Measurements from ENCODE around the gene MAGI2.

MAGI2 gene

DNA sequence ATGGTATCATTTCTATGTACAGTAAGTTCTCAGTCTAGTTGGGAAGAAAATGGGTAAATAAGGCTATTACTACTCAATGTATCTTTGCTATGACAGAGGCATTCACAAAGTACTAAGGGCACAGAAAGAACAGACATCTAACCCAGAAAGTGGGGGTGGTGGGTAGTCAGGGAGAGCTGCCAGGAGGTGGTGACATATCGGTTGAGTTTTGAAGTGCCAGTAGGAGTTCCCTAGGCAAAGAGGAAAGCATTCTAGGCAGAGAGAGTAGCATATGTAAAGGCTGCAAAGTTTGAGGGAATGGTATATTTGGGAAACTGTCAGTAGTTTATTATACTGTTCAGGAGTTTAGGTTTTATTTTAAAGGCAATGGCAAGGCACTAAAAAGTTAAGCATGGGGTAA lies 1372.1 kb downstream of the MAGI2 start:
- H3K36me3 Mint-ChIP-seq (ENCODE audit: low read depth), result no peaks in the 10 kb centered on the region
- no peaks in the 10 kb centered on the region for H3K4me1 Mint-ChIP-seq (ENCODE audit: low read depth)
- H3K4me3 Mint-ChIP-seq, result no peak overlapping the region
- no peak overlapping the region for H3K27ac Mint-ChIP-seq
- no peak for DNase-seq (ENCODE audit: low spot score)
- H3K9me3 Mint-ChIP-seq, result no peaks in the 10 kb centered on the region
- peaks cover 9% of the 10 kb centered on the region for H3K27me3 Mint-ChIP-seq (ENCODE audit: low read depth)

DNA sequence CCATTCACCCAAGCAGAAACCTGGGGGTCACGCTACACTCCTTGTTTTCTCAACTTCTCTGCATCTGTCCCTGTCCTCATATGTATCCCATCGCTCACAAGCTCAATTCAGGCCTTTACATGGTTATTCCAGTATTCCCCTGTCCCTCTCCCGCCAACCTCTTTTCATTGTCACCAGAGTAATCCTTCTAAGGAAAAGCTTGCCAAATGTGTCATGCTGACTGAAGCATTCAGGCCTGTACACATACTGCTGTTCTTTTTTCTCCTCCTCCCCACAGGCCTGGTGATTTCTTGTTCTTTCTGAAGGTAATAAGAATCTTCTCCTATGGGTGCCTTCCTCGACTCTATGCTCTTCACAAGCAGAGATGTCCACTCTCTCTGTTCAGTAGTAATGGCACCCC lies 1372.7 kb downstream of the MAGI2 start:
- Mint-ChIP-seq H3K4me1 (ENCODE audit: low read depth) (no peaks in the 10 kb centered on the region), H3K27ac (no peak overlapping the region), H3K27me3 (ENCODE audit: low read depth) (peaks cover 9% of the 10 kb centered on the region), H3K9me3 (no peaks in the 10 kb centered on the region), H3K4me3 (no peak overlapping the region), H3K36me3 (ENCODE audit: low read depth) (no peaks in the 10 kb centered on the region)
- DNase-seq (ENCODE audit: low spot score), result no peak

DNA sequence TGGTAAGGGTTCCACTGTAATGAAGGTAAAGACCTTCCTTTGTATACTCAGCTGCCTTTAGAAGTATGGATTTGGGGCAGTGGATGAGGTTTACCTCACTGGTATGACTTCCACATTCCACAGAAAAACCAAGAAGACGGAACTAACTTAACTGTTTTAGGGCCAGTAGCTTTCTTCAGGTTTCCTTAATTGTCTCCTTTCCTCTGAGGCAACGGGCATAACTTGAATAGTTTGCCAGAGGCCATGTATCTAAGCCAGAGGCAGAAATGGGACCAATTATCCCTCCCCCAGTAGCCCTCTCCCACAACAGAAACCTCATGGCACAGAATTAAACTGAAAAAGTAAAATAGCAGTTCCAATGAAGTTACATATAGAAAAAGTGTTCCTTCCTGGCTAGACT lies 1373.2 kb downstream of the MAGI2 start:
- peaks cover 9% of the 10 kb centered on the region for H3K27me3 Mint-ChIP-seq (ENCODE audit: low read depth)
- no peak overlapping the region for H3K27ac Mint-ChIP-seq
- H3K9me3 Mint-ChIP-seq, result no peaks in the 10 kb centered on the region
- no peaks in the 10 kb centered on the region for H3K4me1 Mint-ChIP-seq (ENCODE audit: low read depth)
- no peaks in the 10 kb centered on the region for H3K36me3 Mint-ChIP-seq (ENCODE audit: low read depth)
- H3K4me3 Mint-ChIP-seq, result no peak overlapping the region
- no peak for DNase-seq (ENCODE audit: low spot score)

DNA sequence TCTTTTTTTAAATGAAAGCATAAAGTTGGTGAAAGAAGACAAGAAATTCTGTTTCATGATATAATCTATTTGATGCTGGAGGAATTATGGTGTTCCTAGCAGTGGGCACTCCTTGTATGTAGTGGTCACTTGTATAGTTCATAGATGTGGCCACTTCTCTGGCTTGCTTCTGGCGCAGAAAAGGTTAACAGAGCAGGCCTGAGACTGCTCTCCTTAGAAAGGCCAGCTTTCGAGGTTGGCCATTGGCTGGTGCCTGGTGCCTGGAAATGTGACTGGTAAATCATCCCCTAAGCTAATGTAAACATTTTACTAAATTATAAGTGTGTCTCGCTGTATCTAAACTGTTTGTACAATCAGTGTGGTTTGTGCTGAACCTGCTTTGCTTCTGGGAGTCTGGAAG lies 1378.8 kb downstream of the MAGI2 start:
- Mint-ChIP-seq H3K27ac (no peak overlapping the region), H3K27me3 (ENCODE audit: low read depth) (peaks cover 6% of the 10 kb centered on the region), H3K9me3 (no peaks in the 10 kb centered on the region), H3K4me1 (ENCODE audit: low read depth) (no peaks in the 10 kb centered on the region), H3K4me3 (no peak overlapping the region), H3K36me3 (ENCODE audit: low read depth) (no peaks in the 10 kb centered on the region)
- no peak for DNase-seq (ENCODE audit: low spot score)

DNA sequence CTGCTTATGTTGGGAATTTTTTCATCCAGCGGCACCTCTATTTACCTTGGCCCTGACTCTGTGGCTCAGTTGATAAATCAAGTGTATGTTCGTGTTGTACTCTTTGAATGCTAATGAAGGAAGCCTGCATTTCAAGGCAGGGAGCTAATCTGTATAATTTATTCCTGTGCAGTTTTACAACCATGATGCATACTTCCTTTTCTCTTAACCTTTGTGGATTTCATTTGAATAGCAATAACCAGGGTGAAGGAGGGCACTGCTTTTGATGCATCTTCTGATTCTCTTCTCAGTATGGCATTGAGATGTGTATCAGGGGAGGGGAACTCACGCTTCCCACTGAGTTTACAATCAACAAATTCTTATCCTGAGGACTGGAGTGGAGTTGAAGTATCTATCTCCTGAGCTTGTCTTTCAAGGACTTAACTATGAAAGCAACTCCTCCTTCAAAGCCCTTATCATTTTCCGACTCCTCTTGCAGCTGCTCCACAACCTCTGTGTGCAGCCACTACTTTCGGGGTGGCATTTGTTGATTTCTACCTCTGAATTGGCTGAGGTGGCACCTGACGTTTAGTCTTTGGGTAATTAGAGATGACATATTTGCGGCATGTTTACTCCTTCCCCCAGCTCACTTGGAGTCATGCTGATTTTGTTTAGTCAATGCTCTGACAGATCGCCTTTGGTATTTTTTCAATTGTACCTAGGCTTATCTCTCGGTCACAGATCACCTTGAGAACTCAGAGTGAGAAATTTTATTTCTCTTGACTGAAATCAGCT lies 1379.7 kb downstream of the MAGI2 start:
- H3K27me3 Mint-ChIP-seq (ENCODE audit: low read depth), result no peaks in the 10 kb centered on the region
- no peak for DNase-seq (ENCODE audit: low spot score)
- no peaks in the 10 kb centered on the region for H3K36me3 Mint-ChIP-seq (ENCODE audit: low read depth)
- H3K27ac Mint-ChIP-seq, result no peak overlapping the region
- H3K4me1 Mint-ChIP-seq (ENCODE audit: low read depth), result no peaks in the 10 kb centered on the region
- no peaks in the 10 kb centered on the region for H3K9me3 Mint-ChIP-seq
- no peak overlapping the region for H3K4me3 Mint-ChIP-seq

DNA sequence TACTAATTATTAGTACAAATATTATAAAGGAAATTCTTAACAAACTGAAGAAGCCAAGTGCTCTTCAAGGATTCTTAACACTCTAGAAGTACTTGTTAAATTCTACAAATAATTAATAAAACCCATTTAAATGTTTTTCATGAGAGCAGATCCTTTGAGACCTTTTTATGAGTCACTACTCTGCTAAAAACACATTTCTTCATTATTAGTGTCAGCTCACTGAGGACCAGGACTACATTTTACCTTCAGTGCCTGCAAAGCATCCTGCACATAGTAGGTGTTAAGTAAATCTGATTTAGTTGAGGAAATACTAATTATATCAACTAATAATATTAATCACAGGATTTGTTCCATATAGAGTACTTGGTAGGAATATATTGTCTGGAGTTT lies 1381.3 kb downstream of the MAGI2 start:
- Mint-ChIP-seq H3K4me1 (ENCODE audit: low read depth) (no peaks in the 10 kb centered on the region), H3K4me3 (no peak overlapping the region), H3K27me3 (ENCODE audit: low read depth) (no peaks in the 10 kb centered on the region), H3K27ac (no peak overlapping the region), H3K9me3 (no peaks in the 10 kb centered on the region), H3K36me3 (ENCODE audit: low read depth) (no peaks in the 10 kb centered on the region)
- no peak for DNase-seq (ENCODE audit: low spot score)

DNA sequence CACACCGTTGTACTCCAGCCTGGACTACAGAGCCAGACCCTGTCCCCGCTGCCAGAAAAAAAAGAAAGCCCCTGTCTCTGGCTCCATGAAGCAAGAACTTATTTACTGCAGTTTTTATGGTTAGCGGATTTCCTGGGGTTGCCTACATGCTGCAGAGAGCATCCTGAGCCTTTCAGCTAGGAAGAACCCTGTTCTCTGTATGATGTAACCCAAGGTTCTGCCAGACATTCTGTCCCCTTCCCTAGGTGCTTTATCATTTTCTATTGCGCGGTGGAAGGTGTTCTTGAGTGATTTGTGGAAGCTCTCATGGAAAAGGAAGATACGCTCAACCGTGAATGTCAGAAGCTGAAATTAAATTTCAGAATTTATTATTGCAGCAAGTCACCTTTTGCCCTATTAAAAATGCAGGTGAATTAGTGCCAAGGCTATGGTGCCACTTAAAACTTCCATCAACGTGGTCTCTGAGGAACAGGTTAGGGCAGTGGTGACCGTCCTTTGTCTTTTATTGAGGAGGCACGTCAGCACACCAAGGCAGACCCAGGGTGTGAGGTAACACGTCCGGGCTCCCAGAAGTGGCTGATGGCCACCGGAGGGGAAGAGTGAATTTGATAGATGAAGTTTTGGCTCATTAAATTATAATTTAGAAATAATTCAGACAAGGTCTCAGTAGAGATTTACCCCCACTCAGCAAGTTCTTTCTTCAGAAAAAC lies 1381.8 kb downstream of the MAGI2 start:
- Mint-ChIP-seq H3K4me3 (no peak overlapping the region), H3K27me3 (ENCODE audit: low read depth) (no peaks in the 10 kb centered on the region), H3K9me3 (no peaks in the 10 kb centered on the region), H3K4me1 (ENCODE audit: low read depth) (no peaks in the 10 kb centered on the region), H3K27ac (no peak overlapping the region), H3K36me3 (ENCODE audit: low read depth) (no peaks in the 10 kb centered on the region)
- no peak for DNase-seq (ENCODE audit: low spot score)

DNA sequence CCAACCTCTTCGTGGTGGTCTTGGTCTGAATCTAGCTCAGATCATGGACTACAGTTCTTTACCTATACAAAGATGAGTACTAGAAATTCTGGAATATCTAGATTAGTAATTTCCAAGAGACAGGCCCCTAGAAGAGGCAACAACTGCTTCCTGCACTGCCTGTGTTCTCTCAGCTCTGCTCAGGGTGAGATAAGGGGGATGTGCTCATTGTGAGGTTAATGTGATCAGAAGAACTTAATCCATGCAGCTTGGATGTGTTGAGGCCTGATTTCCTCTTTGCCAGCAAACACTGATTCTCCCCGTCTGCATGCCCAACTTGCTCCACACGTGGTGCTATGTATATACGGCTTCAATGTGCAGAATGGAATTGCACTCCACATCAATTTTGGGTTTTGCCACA lies 1386.9 kb downstream of the MAGI2 start:
- Mint-ChIP-seq H3K27me3 (ENCODE audit: low read depth) (no peaks in the 10 kb centered on the region), H3K9me3 (no peaks in the 10 kb centered on the region), H3K36me3 (ENCODE audit: low read depth) (no peaks in the 10 kb centered on the region), H3K27ac (no peak overlapping the region), H3K4me1 (ENCODE audit: low read depth) (no peaks in the 10 kb centered on the region), H3K4me3 (no peak overlapping the region)
- no peak for DNase-seq (ENCODE audit: low spot score)

DNA sequence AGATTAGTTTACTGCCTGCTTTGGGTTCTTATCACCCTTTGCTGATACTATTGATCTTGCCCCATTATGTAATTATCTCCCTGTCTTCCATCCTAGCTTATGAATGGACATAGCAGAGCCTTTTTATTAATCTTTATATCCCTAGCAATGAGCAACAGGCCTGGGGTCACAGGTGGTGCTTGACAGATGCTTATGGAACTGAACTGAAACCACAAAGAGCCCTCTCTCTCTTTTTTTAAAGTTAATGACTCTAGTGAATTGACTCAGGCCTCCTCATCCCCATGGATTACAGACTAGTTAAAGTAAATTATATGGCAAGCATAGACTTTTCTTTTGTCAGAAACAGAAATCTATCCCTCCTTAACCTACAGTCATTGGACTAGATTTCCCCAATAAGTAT lies 1389.7 kb downstream of the MAGI2 start:
- DNase-seq (ENCODE audit: low spot score), result no peak
- Mint-ChIP-seq H3K4me3 (no peak overlapping the region), H3K9me3 (no peaks in the 10 kb centered on the region), H3K27me3 (ENCODE audit: low read depth) (peaks cover 5% of the 10 kb centered on the region), H3K36me3 (ENCODE audit: low read depth) (no peaks in the 10 kb centered on the region), H3K4me1 (ENCODE audit: low read depth) (no peaks in the 10 kb centered on the region), H3K27ac (no peak overlapping the region)

DNA sequence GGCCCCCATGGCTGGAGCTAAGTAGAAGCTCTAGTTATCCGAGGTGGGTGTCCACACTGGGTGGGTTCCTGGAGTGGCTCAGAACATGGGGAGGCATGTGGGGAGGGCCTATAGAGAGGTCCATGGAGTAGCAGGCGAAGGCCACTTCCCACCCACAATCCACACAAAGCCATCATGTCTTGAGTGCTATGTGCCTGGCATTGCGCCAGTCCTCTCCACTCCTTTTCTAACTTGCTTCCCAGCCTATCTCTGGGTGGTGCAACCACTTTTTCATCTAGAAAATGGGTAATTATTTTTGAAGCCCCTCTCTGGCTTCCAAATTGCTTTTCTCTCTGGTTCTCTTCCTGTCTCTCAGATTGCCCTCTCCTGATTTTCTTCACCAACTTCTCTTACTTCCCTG lies 1391.3 kb downstream of the MAGI2 start:
- H3K27ac Mint-ChIP-seq, result no peak overlapping the region
- peaks cover 7% of the 10 kb centered on the region for H3K27me3 Mint-ChIP-seq (ENCODE audit: low read depth)
- DNase-seq (ENCODE audit: low spot score), result no peak
- H3K4me3 Mint-ChIP-seq, result no peak overlapping the region
- no peaks in the 10 kb centered on the region for H3K4me1 Mint-ChIP-seq (ENCODE audit: low read depth)
- no peaks in the 10 kb centered on the region for H3K9me3 Mint-ChIP-seq
- H3K36me3 Mint-ChIP-seq (ENCODE audit: low read depth), result no peaks in the 10 kb centered on the region

DNA sequence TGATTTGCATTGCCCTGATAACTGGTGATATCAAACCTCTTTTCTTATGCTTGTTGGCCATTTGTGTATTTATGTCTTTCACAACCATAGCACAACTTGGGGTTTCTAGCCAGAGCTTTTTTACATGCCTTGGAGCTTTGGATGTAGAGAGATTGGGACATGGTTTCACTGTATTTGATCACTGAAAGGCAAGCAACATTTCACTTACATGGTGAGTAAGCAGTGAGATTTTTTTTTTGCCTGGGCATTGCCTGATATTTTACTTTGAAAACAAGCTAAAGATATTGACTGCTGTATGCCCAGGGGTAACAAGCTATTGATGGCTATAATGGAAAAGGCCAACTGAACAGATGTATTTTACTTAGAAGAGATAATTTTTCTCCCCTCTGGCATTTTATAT lies 1395.9 kb downstream of the MAGI2 start:
- Mint-ChIP-seq H3K9me3 (no peaks in the 10 kb centered on the region), H3K27me3 (ENCODE audit: low read depth) (peaks cover 7% of the 10 kb centered on the region), H3K4me1 (ENCODE audit: low read depth) (no peaks in the 10 kb centered on the region), H3K4me3 (no peak overlapping the region), H3K27ac (no peak overlapping the region), H3K36me3 (ENCODE audit: low read depth) (no peaks in the 10 kb centered on the region)
- no peak for DNase-seq (ENCODE audit: low spot score)

DNA sequence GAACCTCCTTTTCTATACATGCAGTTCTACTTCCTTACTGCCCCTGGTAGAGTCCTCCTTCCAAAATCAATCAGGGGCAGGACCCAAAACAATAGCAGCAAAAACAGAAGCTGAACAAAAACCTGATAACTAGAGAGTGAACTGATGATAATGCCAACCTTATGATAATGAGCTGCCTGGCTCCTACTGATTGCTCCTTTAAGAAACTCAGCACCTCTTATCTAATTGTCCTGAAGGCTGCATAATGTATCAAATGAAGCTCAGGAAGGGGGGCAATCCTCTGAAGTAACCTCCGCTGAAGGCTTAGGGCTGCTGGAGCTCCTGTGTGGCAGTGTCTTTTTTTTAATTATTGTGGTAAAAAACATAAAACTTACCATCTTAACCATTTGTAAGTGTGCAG lies 1397.9 kb downstream of the MAGI2 start:
- DNase-seq (ENCODE audit: low spot score), result no peak
- no peak overlapping the region for H3K4me3 Mint-ChIP-seq
- no peaks in the 10 kb centered on the region for H3K4me1 Mint-ChIP-seq (ENCODE audit: low read depth)
- H3K27me3 Mint-ChIP-seq (ENCODE audit: low read depth), result peaks cover 7% of the 10 kb centered on the region
- no peak overlapping the region for H3K27ac Mint-ChIP-seq
- H3K9me3 Mint-ChIP-seq, result no peaks in the 10 kb centered on the region
- no peaks in the 10 kb centered on the region for H3K36me3 Mint-ChIP-seq (ENCODE audit: low read depth)

DNA sequence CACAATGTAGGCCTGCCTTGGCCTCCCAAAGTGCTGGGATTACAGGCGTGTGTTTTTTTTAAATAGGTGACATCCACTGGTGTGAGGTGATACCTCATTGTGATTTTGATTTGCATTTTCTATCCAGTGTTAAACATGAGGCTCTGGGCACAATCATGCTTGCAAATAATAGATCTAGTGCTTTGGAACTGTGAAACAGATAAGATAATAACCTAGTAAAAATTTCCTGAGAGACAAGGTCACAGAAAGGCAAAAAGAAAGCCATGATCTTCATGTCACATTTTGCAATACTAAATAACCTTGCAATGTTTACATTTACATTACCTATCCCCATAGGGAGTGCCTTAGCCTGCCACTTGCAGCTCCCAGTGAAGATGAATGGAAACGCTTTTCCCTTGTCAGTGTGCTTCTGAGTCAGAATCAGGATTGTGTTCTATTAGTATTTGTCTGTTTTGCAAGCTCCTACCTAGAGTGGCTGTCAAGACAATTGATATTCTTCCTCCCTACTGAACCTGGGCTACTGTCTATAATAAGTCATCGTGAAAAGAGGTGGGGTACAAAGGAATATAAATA lies 1398.4 kb downstream of the MAGI2 start:
- no peaks in the 10 kb centered on the region for H3K9me3 Mint-ChIP-seq
- H3K4me3 Mint-ChIP-seq, result no peak overlapping the region
- H3K36me3 Mint-ChIP-seq (ENCODE audit: low read depth), result no peaks in the 10 kb centered on the region
- no peak for DNase-seq (ENCODE audit: low spot score)
- H3K4me1 Mint-ChIP-seq (ENCODE audit: low read depth), result no peaks in the 10 kb centered on the region
- H3K27ac Mint-ChIP-seq, result no peak overlapping the region
- H3K27me3 Mint-ChIP-seq (ENCODE audit: low read depth), result peaks cover 7% of the 10 kb centered on the region

DNA sequence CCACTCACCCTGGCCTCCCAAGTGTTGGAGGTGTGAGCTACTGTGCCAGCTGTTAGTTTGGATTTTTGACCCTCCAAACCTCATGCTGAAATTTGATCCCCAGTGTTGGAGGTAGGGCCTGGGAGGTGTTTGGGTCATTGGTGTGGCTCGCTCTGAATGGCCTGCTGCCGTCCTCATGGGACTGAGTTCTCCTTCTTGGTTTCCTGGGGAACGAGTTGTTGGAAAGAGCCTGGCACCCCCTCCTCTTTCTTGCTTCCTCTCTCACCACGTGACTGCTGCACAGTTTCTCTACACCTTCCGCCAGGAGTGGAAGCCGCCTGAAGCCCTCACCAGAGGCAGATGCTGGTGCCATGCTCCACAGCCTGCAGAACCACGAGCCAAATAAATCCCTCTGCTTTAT lies 1401.4 kb downstream of the MAGI2 start:
- H3K4me1 Mint-ChIP-seq (ENCODE audit: low read depth), result no peaks in the 10 kb centered on the region
- H3K27ac Mint-ChIP-seq, result no peak overlapping the region
- H3K27me3 Mint-ChIP-seq (ENCODE audit: low read depth), result no peaks in the 10 kb centered on the region

More for the DNA sequence above, 1401.4 kb downstream of the MAGI2 start:
- H3K9me3 Mint-ChIP-seq, result no peaks in the 10 kb centered on the region
- DNase-seq (ENCODE audit: low spot score), result no peak
- H3K36me3 Mint-ChIP-seq (ENCODE audit: low read depth), result no peaks in the 10 kb centered on the region
- no peak overlapping the region for H3K4me3 Mint-ChIP-seq
